WTC11 (cell line): Measurements from ENCODE around the gene KLK14.

Source experiments
- EMX1 ChIP-seq: fragments of 250-450 bp; sonication (Bioruptor Pico); IDR thresholded peaks from 2 replicates; pipeline ENCODE4 v1.8.0; 2021; ENCODE audit warnings: mild to moderate bottlenecking
- ETV6 ChIP-seq: sonication (generic); formaldehyde crosslinking; IDR thresholded peaks from 2 replicates; pipeline ENCODE4 v1.8.1; 2022; ENCODE audit warnings: mild to moderate bottlenecking, missing genetic modification reagents
- NFYB ChIP-seq: sonication (generic); formaldehyde crosslinking; conservative IDR thresholded peaks from 2 replicates; pipeline ENCODE4 v1.8.0; 2022; ENCODE audit warnings: low read depth, missing genetic modification reagents
- NR2C2 ChIP-seq: sonication (generic); formaldehyde crosslinking; IDR thresholded peaks from 2 replicates; pipeline ENCODE4 v1.8.0; 2022; ENCODE audit warnings: mild to moderate bottlenecking, missing genetic modification reagents
- ZNF121 ChIP-seq: sonication (generic); formaldehyde crosslinking; IDR thresholded peaks from 2 replicates; pipeline ENCODE4 v1.8.0; 2023; ENCODE audit warnings: missing genetic modification reagents
- TF ChIP-seq, protein P1 (sequence below): sonication (generic); formaldehyde crosslinking; IDR thresholded peaks from 2 replicates; pipeline ENCODE4 v1.8.0; 2022; ENCODE audit warnings: mild to moderate bottlenecking, missing genetic modification reagents
- TF ChIP-seq, protein P2 (sequence below): fragments of 200-600 bp; IDR thresholded peaks from 2 replicates; pipeline ENCODE4 v1.8.0; 2022; ENCODE audit warnings: antibody characterized with exemption
- TF ChIP-seq, protein P3 (sequence below): sonication (generic); formaldehyde crosslinking; IDR thresholded peaks from 2 replicates; pipeline ENCODE4 v1.8.1; 2022; ENCODE audit warnings: low read depth, missing genetic modification reagents, borderline replicate concordance

DNA sequence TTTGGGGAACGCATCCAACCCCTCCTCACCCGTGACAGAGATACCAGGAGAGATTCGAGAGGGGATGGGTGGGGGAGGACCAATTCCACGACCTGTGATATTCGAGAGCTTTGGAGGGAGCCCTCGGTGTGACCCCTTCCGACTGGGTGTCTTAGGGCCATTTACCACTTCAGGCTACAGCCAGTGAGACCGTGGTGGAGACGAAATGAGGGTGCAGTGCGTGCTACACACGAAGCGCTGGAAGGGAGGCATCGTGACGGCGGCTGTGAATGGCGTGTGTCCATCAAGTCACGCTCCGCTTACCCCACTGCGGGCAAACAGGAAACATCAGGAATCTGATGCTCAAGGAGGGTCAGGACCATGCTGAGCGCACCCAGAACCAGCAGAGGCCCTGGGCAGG is 15.1 kb upstream of the KLK14 start:
- TF ChIP-seq NR2C2 (CRISPR knock-in tag) (no peak), NFYB (CRISPR knock-in tag) (no peak), EMX1 (CRISPR knock-in tag) (no peak), ZNF121 (CRISPR knock-in tag) (no peak), ETV6 (CRISPR knock-in tag) (no peak)
- TF ChIP-seq, protein P1, sequence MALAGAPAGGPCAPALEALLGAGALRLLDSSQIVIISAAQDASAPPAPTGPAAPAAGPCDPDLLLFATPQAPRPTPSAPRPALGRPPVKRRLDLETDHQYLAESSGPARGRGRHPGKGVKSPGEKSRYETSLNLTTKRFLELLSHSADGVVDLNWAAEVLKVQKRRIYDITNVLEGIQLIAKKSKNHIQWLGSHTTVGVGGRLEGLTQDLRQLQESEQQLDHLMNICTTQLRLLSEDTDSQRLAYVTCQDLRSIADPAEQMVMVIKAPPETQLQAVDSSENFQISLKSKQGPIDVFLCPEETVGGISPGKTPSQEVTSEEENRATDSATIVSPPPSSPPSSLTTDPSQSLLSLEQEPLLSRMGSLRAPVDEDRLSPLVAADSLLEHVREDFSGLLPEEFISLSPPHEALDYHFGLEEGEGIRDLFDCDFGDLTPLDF (CRISPR knock-in tag): no peak
- TF ChIP-seq, protein P2, sequence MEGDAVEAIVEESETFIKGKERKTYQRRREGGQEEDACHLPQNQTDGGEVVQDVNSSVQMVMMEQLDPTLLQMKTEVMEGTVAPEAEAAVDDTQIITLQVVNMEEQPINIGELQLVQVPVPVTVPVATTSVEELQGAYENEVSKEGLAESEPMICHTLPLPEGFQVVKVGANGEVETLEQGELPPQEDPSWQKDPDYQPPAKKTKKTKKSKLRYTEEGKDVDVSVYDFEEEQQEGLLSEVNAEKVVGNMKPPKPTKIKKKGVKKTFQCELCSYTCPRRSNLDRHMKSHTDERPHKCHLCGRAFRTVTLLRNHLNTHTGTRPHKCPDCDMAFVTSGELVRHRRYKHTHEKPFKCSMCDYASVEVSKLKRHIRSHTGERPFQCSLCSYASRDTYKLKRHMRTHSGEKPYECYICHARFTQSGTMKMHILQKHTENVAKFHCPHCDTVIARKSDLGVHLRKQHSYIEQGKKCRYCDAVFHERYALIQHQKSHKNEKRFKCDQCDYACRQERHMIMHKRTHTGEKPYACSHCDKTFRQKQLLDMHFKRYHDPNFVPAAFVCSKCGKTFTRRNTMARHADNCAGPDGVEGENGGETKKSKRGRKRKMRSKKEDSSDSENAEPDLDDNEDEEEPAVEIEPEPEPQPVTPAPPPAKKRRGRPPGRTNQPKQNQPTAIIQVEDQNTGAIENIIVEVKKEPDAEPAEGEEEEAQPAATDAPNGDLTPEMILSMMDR: no peak
- TF ChIP-seq, protein P3, sequence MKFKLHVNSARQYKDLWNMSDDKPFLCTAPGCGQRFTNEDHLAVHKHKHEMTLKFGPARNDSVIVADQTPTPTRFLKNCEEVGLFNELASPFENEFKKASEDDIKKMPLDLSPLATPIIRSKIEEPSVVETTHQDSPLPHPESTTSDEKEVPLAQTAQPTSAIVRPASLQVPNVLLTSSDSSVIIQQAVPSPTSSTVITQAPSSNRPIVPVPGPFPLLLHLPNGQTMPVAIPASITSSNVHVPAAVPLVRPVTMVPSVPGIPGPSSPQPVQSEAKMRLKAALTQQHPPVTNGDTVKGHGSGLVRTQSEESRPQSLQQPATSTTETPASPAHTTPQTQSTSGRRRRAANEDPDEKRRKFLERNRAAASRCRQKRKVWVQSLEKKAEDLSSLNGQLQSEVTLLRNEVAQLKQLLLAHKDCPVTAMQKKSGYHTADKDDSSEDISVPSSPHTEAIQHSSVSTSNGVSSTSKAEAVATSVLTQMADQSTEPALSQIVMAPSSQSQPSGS: no peak
